Measurements from ENCODE around the gene ARHGAP29.

Gene ARHGAP29

DNA sequence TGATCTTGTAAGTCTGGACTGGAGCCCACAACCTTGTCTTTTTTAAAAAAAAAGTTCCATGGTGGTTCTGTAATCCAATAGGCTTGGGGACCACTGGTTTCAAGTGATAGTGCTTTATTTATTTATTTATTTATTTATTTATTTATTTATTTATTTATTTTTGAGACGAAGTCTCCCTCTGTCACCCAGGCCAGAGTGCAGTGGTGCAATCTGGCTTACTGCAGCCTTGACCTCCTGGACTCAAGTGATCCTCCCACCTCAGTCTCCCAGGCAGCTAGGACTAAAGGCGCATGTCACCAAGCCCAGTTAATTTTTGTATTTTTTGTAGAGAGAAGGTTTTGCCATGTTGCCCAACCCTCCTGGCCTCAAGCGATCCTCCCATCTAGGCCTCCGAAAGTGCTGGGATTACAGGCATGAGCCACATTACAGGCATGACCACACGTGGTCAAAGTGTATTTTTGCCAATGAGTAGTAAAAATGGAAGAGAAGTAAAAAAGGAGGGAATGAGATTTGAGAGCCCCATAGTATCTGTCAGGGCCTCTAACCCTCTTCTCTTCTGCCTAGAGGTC lies 44.8 kb upstream of the ARHGAP29 start:
- no peak overlapping the region for H3K27ac ChIP-seq
- no peak for TF ChIP-seq ZFX (IDR thresholded peaks at IDR 0.05)
- TF ChIP-seq CTCF (conservative IDR thresholded peaks at IDR 0.05) = no peak

- TF ChIP-seq ZFX (IDR thresholded peaks at IDR 0.05) (no peak), CTCF (conservative IDR thresholded peaks at IDR 0.05) (no peak)
- H3K27ac ChIP-seq = no peak overlapping the region
Observed at GRCh38 chr1:94281361-94282142, 44.2 kb upstream of the ARHGAP29 start.

DNA sequence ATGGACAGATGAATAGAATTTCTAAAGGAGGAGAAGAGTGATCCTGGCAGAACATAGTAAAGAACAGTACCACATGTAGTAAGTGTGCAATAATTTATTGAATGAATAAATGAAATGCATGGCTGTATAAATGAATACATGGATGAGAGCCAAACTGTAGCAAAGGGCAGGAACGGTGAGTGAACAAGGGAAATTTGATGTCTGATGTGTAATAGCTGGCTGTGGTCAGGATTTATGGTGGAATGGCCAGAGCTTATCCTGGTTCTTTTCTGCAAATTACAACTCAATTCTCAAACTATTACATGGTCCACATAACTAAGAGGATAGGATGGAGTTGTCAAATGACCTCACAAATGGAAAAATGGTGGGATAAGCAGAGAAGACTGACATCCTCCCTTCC lies 43.2 kb upstream of the ARHGAP29 start:
- H3K27ac ChIP-seq = no peak overlapping the region
- no peak for TF ChIP-seq CTCF (conservative IDR thresholded peaks at IDR 0.05)
- no peak for TF ChIP-seq ZFX (IDR thresholded peaks at IDR 0.05)

DNA sequence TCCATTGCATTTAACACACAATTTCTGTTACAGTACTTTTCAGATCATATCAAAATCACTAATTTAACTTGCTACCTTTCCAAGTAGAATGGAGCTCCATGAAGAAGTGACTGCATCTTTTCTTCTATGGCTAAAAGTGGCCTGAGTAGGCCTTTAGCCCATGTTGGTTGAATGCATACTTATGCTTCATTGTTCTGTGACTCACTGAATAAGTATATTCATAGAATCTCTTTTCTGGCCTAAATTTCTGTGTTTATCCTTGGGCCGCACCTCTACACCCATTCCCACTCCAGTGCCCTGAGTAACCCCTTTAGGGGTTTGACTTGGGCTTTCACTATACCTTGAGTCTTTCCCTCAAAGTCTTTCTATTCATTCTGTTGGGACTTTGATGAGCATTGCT lies 42.1 kb upstream of the ARHGAP29 start:
- TF ChIP-seq CTCF (conservative IDR thresholded peaks at IDR 0.05) (no peak), ZFX (IDR thresholded peaks at IDR 0.05) (no peak)
- no peak overlapping the region for H3K27ac ChIP-seq

DNA sequence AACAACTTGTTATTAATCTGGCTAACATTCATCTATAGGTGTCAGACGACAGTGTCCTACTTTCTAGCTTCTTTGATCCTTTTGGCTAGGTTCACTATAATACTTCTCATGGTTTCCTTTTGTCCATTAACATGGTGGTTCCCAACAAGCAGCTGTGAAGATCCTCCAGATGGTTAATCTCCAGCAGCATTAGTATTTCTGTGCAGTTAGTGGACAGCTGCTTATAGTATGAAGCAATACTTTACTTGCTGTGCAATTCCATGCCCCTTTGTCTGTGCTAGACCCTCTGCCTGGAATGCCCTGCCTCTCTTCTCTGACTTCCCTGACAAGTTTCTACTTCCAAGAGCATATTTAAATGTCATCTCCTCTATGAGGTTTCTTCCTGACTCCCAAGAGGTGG lies 41.7 kb upstream of the ARHGAP29 start:
- no peak overlapping the region for H3K27ac ChIP-seq
- TF ChIP-seq ZFX (IDR thresholded peaks at IDR 0.05) (no peak), CTCF (conservative IDR thresholded peaks at IDR 0.05) (no peak)

GRCh38 chr1:94276988-94277434 lies 39.6 kb upstream of the ARHGAP29 start:
- H3K27ac ChIP-seq = no peak overlapping the region
- no peak for TF ChIP-seq CTCF (conservative IDR thresholded peaks at IDR 0.05)
- TF ChIP-seq ZFX (IDR thresholded peaks at IDR 0.05) = no peak

DNA sequence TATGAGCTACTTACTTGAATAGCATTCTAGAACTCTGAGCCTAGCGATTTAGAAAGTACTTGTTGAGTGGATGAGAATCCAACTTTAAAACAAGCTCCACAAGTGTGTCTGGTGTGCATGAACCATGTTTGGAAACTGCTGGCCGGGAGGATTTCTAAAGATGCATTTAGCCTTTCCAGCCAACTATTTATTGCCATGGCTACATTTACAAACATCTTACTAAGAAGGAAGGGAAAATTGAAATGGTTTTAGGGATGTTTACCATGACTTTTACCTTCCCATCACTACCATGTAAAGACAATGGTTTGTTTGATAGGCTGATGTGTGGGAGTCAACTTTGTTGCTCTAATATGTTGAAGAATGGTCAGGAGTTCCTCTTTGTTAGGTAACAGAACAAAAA lies 37.7 kb upstream of the ARHGAP29 start:
- TF ChIP-seq CTCF (conservative IDR thresholded peaks at IDR 0.05) (no peak), ZFX (IDR thresholded peaks at IDR 0.05) (no peak)
- H3K27ac ChIP-seq = no peak overlapping the region

Measured in C4-2B (cell line).